GM19372 (cell line): ENCODE measurements around the gene GOLT1A.
"Not testable (repeated sequence)": the region's sequence is repeated elsewhere in the genome, so short reads cannot be mapped to it uniquely, and the experiment has no call there.

ENCODE experiments used
- ATAC-seq: cut with Tn5 transposase; IDR thresholded peaks from one replicate; pipeline ENCODE4 v1.9.1; 2021; ENCODE audit warnings: mild to moderate bottlenecking, low read depth, moderate library complexity; ENCODE audit not compliant: unreplicated experiment

The GOLT1A gene

GRCh38 chr1:204249736-204250427 is 36.1 kb upstream of the GOLT1A start:
- ATAC-seq, result no peak

- no peak for ATAC-seq
Observed at GRCh38 chr1:204248954-204249353, 35.2 kb upstream of the GOLT1A start.

- ATAC-seq, result no peak
Observed at GRCh38 chr1:204246876-204247275, 33.1 kb upstream of the GOLT1A start.

GRCh38 chr1:204242920-204243319 is 29.1 kb upstream of the GOLT1A start:
- no peak for ATAC-seq

- no peak for ATAC-seq
Observed at GRCh38 chr1:204241914-204242313, 28.1 kb upstream of the GOLT1A start.

GRCh38 chr1:204241050-204241449 is 27.3 kb upstream of the GOLT1A start:
- no peak for ATAC-seq

- ATAC-seq, result no peak
Observed at GRCh38 chr1:204240233-204240632, 26.4 kb upstream of the GOLT1A start.

- not testable (repeated sequence) for ATAC-seq
Observed at GRCh38 chr1:204239401-204239800, 25.6 kb upstream of the GOLT1A start.

GRCh38 chr1:204238520-204238919 is 24.7 kb upstream of the GOLT1A start:
- not testable (repeated sequence) for ATAC-seq

- ATAC-seq, result not testable (repeated sequence)
Observed at GRCh38 chr1:204237515-204237914, 23.7 kb upstream of the GOLT1A start.

- ATAC-seq, result no peak
Observed at GRCh38 chr1:204232526-204232925, 18.7 kb upstream of the GOLT1A start.

GRCh38 chr1:204230211-204230610 is 16.4 kb upstream of the GOLT1A start:
- ATAC-seq, result no peak

GRCh38 chr1:204228896-204229295 is 15.1 kb upstream of the GOLT1A start:
- no peak for ATAC-seq

- no peak for ATAC-seq
Observed at GRCh38 chr1:204227996-204228785, 14.4 kb upstream of the GOLT1A start.

GRCh38 chr1:204227351-204227750 is 13.6 kb upstream of the GOLT1A start:
- ATAC-seq, result no peak

GRCh38 chr1:204225841-204226735 is 12.3 kb upstream of the GOLT1A start:
- ATAC-seq, result no peak

- no peak for ATAC-seq
Observed at GRCh38 chr1:204224655-204225054, 10.9 kb upstream of the GOLT1A start.

- ATAC-seq, result no peak
Observed at GRCh38 chr1:204223129-204223860, 9.5 kb upstream of the GOLT1A start.

- ATAC-seq, result no peak
Observed at GRCh38 chr1:204222764-204223055, 8.9 kb upstream of the GOLT1A start.

GRCh38 chr1:204222006-204222763 is 8.4 kb upstream of the GOLT1A start:
- ATAC-seq, result no peak
